HAP-1 (cell line): ENCODE data around the gene FER1L5.

Experiments used
- DNase-seq, 2 experiments: peaks; one replicate each; pipeline ENCODE4 v3.0.0-alpha.2; 2016 to 2020; ENCODE audit warnings: low spot score in 2 of 2
- H3K27me3 ChIP-seq: fragments of 250-450 bp; sonication (Bioruptor Pico); 2 replicates; pipeline ENCODE4 v1.5.1; 2020; ENCODE audit warnings: low read depth, mild to moderate bottlenecking, moderate library complexity
- H3K36me3 ChIP-seq: fragments of 250-450 bp; sonication (Bioruptor Pico); replicated peaks from 2 replicates; pipeline ENCODE4 v1.5.1; 2020; ENCODE audit warnings: mild to moderate bottlenecking
- H3K4me1 ChIP-seq: fragments of 250-450 bp; sonication (Bioruptor Pico); 2 replicates; pipeline ENCODE4 v1.5.1; 2020; ENCODE audit warnings: mild to moderate bottlenecking
- H3K4me3 ChIP-seq: fragments of 250-450 bp; sonication (Bioruptor Pico); 2 replicates; pipeline ENCODE4 v1.5.1; 2020; ENCODE audit warnings: mild to moderate bottlenecking, moderate library complexity
- H3K9me3 ChIP-seq: fragments of 250-450 bp; sonication (Bioruptor Pico); 2 replicates; pipeline ENCODE4 v1.5.1; 2020; ENCODE audit warnings: mild to moderate bottlenecking, moderate library complexity
- in situ Hi-C: fragments of 300-500 bp; cut with MboI; formaldehyde crosslinking; loops from 3 replicates; pipeline ENCODE4 v1.14.3; 2020; ENCODE audit warnings: low sequenced_read_pairs, inconsistent platforms, mixed read lengths

The FER1L5 gene

DNA sequence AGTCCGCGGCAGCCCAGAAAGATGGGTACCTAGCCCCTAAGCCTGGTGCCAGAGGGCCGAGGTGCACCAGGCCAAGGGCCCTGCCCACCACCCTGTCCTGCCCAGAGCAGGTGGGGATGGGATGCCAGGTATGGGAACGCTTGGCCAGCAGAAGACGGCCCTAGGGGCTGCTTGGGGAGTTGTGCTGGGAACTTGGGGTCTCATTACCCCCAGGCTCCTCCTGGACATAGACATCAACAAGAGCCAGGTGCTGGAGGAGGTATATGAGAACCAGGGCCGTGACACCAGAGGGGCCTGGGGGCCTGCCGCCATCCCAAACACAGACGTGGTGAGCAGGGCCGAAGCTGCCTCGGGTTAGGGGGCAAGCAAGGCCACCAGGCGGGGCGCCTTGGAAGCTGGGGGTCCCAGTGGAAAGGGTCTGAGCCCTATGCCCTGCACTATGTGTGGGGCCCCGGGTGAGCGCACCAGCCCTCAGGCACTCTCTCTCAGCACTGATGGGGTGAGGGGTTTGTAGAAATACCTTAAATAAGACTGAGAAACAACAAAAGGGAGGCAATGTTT is 46.9 kb downstream of the FER1L5 start:
- H3K4me1 ChIP-seq = no peaks in the 10 kb centered on the region
- DNase-seq = no peak
- no peaks in the 10 kb centered on the region for H3K9me3 ChIP-seq
- in situ Hi-C loops = no loop called here
- no peaks in the 10 kb centered on the region for H3K36me3 ChIP-seq
- H3K4me3 ChIP-seq = no peak overlapping the region
- no peaks in the 10 kb centered on the region for H3K27me3 ChIP-seq

DNA sequence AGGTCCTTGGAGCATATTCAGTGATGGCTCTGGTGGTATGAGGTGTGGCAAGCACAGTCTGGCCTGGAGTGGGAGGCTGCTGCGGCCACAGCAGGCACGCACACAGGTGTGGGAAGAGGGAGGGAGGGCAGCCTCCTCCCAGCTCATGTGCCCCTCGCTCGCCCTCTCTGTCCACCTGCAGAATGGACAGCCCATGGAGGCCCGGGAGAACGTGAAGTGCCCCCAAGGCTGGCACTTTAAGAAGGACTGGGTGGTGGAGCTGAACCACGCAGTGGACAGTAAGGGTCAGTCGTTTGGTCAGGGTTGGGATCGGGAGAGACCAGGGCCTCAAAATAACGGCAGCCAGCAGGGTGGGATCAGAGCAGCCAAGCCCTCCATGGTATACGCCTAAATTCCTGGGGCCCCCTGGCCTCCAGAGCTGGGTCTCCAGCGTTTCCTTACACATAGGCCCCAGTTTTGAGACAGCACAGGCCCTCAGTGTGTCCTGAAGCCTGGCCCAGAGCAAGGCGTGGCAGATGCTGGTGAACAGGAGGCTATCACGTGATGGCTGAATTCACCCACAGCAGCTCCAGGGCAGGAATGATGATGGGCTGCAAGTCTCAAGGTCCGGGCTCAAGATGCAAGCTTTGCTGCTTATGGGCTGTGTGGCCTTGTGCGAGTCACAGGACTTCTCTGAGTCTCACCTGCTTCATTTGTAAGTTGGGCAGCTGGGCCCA is 47.9 kb downstream of the FER1L5 start:
- H3K9me3 ChIP-seq = no peaks in the 10 kb centered on the region
- no peaks in the 10 kb centered on the region for H3K4me1 ChIP-seq
- no peak overlapping the region for H3K4me3 ChIP-seq
- in situ Hi-C loops = no loop called here
- DNase-seq = no peak
- H3K27me3 ChIP-seq = no peaks in the 10 kb centered on the region
- no peaks in the 10 kb centered on the region for H3K36me3 ChIP-seq

DNA sequence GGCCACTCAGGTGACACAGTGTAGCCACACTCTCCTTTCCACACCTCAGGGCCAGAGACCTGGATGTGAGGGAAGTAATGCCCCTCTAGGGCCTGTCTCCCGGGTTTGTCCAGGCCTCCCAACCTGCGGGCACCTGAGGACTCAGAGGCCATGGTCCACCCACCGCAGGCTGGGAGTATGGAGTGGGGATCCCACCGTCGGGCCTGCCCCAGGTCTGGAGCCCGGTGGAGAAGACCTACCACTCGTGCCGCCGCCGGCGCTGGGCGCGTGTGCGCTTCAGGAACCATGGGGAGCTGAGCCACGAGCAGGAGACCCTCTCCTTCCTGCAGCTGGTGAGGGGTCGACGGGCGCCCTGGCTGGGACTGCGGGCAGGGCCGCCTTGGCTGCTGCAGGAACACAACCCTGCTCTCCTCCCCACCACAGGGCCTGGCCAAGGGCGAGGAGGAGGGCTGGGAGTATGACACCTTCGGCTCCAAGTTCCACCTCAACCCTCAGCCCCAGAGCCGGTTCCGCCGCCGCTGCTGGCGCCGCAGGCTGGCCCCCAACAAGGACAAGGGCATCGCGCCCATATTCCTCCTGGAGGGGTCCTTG is 48.6 kb downstream of the FER1L5 start:
- H3K9me3 ChIP-seq = no peaks in the 10 kb centered on the region
- H3K4me1 ChIP-seq = no peaks in the 10 kb centered on the region

DNA sequence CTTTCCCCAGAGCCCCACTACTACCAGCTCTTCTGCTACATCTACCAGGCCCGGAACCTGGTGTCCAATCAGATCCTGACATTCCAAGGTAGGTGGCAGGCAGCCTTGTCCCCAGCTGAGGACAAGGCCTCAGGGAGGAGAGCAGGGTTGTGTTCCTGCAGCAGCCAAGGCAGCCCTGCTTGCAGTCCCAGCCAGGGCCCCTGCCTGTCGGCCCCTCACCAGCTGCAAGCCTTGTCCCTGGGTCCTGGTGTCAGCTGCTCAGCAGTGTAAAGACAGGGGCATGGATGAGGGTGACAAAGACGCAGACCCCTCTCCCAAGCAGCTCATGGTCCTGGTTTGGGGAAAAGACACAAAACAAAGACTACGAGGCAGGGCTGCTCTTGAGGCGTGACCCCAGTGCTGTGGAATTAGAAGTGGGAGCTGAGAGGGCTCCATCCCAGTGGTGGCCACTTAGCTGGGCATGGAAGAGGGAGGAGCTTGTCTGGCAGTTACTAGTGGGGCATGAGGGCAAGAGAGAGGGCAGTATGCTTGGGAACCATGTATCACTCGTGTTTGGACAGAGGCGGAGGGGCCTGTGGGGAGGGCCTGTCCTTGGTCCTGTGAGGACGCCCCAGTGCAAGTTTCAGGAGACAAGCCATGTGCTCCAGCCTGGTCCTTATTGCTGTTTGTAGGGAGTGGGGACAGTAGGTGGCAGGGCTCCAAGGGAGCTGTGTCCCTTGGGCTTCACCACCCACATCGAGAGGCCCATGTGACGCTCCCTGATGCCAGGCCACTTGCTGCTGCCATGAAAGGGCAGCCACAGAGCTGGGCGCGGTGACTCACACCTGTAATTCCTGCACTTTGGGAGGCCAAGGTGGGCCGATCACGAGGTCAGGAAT is 49.8 kb downstream of the FER1L5 start:
- in situ Hi-C loops = no loop called here
- no peak overlapping the region for H3K4me3 ChIP-seq

More for the DNA sequence above, 48.6 kb downstream of the FER1L5 start:
- DNase-seq = no peak
- in situ Hi-C loops = no loop called here
- H3K4me3 ChIP-seq = no peak overlapping the region
- H3K36me3 ChIP-seq = no peaks in the 10 kb centered on the region
- no peaks in the 10 kb centered on the region for H3K27me3 ChIP-seq

DNA sequence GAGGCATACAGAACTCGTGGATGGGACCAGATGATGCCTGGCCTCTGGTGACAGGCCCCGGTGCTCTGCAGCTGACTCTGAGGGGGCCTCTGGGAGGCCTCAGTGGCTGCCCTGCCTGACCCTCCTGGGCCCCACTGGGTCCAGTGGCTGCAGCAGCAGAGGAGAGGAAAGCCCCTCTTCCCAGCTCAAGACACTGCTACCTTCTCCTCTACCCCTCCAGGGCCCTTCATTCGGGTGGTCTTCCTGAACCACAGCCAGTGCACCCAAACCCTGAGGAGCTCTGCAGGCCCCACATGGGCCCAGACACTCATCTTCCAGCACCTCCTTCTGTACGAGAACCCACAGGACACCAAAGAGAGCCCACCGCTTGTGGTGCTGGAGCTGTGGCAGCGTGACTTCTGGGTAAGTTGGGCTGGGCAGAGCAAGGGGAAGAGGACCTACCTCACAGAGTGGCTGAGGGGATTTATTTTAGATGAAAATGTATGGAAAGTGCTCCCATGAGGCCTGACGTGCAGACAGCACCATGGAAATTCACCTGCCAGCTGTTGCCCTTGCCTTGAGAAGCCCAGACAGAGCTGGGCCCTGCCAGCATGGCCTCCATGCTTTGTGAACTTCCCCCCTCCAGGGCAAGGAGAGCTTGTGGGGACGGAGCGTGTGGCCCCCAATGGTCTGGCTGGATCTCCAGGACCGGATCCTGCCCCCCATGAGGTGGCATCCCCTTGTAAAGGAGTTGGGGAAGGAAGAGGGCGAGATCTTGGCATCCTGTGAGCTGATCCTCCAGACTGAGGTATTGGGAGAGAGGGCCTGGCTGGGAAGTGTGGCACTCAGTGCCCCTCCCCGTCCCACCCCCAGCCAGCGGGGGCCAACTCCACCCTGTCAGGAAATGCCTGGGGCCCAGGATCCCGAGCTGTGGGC is 51.0 kb downstream of the FER1L5 start:
- Histone ChIP-seq H3K36me3 (no peaks in the 10 kb centered on the region), H3K9me3 (no peaks in the 10 kb centered on the region), H3K27me3 (no peaks in the 10 kb centered on the region), H3K4me1 (no peaks in the 10 kb centered on the region), H3K4me3 (no peak overlapping the region)
- in situ Hi-C loops = no loop called here
- no peak for DNase-seq

More for the DNA sequence above, 49.8 kb downstream of the FER1L5 start:
- no peak for DNase-seq
- Histone ChIP-seq H3K9me3 (no peaks in the 10 kb centered on the region), H3K4me1 (no peaks in the 10 kb centered on the region), H3K27me3 (no peaks in the 10 kb centered on the region), H3K36me3 (no peaks in the 10 kb centered on the region)

DNA sequence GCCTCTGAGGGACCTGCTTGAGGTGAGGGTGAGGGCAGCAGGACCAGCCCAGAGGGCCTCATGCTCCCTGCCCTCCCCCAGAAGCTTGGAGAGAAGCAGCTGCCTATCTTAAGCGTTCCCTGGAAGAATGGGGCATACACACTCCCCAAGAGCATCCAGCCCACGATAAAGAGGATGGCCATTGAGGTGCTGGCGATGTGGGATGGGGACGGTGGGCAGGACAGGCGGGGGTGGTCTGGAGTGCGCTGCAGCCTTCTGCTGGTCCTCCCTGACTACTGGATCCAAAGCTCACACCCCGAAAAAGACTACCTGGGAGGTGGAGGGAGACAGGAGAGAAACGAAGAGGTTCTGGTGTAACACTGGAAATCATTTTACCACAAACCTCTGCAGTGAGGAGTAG is 51.7 kb downstream of the FER1L5 start:
- no peak for DNase-seq
- Histone ChIP-seq H3K9me3 (no peaks in the 10 kb centered on the region), H3K36me3 (no peaks in the 10 kb centered on the region), H3K27me3 (no peaks in the 10 kb centered on the region), H3K4me1 (no peaks in the 10 kb centered on the region), H3K4me3 (no peak overlapping the region)
- in situ Hi-C loops = no loop called here

DNA sequence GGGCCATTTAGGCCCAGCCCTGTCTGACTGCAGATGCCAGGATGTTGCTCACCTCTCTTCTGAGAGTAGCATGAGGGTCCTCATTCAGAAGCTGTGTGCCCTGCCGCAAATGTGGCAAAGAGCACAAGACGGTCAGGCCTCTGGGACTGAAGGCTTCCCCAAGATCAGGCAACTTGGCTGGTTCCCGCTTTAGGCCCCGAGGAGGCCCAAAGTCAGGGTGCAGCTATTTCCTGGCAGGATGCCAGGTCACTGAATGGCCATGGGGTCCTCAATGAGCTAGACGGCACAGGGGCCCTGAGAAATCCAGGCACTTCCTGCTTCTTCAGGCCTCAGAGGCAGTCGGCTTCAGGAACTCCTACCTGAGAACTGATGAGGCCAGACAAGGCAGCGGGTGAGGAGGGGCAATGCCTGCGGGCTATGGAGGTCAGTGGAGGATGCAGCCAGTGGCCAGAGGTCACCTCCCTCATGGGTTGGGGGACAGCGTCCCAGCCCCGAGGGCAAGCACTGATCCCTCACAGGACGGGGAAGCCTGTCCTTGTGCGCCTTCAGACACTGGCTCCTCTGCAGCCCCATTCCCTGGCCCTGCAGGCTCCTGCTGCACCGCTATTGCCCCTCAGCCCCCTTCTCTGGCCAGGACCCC is 52.4 kb downstream of the FER1L5 start:
- in situ Hi-C loops = no loop called here
- no peaks in the 10 kb centered on the region for H3K4me1 ChIP-seq
- no peaks in the 10 kb centered on the region for H3K27me3 ChIP-seq
- no peaks in the 10 kb centered on the region for H3K9me3 ChIP-seq
- DNase-seq = no peak
- no peak overlapping the region for H3K4me3 ChIP-seq
- no peaks in the 10 kb centered on the region for H3K36me3 ChIP-seq

DNA sequence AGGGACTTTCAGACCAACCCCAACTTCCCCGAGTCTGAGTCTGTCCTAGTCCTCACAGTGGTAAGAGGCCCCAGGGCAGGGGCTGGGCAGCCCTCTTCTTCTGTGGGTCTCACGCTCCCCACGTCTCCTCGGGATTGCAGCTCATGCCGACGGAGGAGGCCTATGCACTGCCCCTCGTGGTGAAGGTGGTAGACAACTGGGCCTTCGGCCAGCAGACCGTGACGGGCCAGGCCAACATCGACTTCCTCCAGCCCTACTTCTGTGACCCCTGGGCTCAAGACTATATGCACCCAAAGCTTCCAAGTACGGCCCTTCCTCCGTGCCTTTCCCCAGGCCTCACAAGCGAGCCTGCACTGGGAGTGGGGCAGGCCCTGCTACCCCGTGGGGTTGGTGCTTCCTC is 53.0 kb downstream of the FER1L5 start:
- in situ Hi-C loops = no loop called here
- H3K36me3 ChIP-seq = no peaks in the 10 kb centered on the region
- H3K4me1 ChIP-seq = no peaks in the 10 kb centered on the region
- no peak for DNase-seq
- no peak overlapping the region for H3K4me3 ChIP-seq
- H3K9me3 ChIP-seq = no peaks in the 10 kb centered on the region
- H3K27me3 ChIP-seq = no peaks in the 10 kb centered on the region

DNA sequence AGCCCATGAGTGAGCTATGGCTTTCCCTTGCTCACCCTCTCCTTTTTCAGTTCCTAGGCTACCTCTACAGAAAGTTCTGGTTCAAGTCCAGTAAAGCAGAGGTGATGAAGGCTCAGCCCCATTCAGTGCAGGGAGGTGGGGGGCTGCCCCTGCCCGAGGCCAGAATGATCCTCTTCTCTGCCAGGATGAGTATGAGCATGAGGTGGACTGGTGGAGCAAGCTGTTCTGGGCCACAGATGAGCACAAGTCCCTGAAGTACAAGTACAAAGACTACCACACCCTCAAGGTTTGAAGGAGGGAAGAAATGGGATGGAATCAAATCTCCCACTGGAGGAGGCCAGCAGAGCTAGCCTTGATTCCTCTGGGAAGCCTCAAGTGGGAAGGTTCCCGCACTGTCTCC is 54.9 kb downstream of the FER1L5 start:
- Histone ChIP-seq H3K4me3 (no peak overlapping the region), H3K9me3 (no peaks in the 10 kb centered on the region), H3K27me3 (no peaks in the 10 kb centered on the region), H3K4me1 (no peaks in the 10 kb centered on the region), H3K36me3 (no peaks in the 10 kb centered on the region; the same call in 1 of the 2 replicates)
- in situ Hi-C loops = no loop called here
- DNase-seq = no peak

DNA sequence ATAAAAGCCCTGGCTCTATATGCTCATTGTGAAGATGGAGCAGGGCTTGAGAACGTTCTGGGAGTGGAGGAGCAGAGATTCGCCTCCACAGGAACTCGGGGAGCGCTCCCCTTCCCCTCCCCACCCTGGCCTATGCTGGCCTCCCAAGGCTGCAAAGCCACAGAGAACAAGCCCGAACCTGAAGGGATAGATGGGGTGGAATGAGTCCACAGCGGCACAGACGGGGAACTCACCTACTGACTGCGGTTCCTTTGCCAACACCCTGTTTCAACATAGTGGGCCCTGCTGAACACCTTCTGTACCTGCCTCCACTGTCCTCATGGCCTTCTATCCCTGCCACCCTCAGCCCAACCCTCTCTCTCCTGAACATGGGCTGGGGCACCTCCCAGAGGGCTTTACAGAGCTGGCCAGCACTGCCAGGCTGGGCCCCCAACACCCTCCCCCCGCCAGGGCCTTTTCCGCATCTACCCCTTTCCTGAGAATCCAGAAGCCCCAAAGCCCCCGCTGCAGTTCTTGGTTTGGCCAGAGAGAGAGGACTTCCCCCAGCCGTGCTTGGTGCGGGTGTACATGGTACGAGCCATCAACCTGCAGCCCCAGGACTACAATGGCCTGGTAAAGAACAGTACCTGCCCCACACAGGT is 55.8 kb downstream of the FER1L5 start:
- in situ Hi-C loops = no loop called here
- no peak for DNase-seq
- Histone ChIP-seq H3K36me3 (no peaks in the 10 kb centered on the region; the same call in 1 of the 2 replicates), H3K4me3 (no peak overlapping the region), H3K9me3 (no peaks in the 10 kb centered on the region), H3K27me3 (no peaks in the 10 kb centered on the region), H3K4me1 (no peaks in the 10 kb centered on the region)

DNA sequence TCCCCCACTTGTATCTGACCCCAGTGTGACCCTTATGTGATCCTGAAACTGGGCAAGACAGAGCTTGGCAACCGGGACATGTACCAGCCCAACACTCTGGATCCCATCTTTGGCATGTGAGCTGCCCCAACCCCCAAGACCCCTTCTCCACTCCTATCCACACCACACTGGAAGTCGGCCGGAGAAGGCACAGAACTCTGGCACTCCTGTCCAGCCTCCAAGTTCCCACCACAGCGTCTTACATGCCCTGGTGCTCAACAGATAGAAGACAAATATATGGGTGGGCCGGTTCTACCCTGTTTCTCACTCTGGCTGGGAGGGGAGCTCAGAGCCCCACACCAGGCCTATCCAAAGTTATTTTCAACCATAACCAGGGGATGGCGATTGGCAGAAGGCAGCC is 56.5 kb downstream of the FER1L5 start:
- DNase-seq = no peak
- no peaks in the 10 kb centered on the region; the same call in 1 of the 2 replicates for H3K36me3 ChIP-seq
- no peak overlapping the region for H3K4me3 ChIP-seq
- H3K27me3 ChIP-seq = no peaks in the 10 kb centered on the region
- in situ Hi-C loops = no loop called here
- H3K9me3 ChIP-seq = no peaks in the 10 kb centered on the region
- no peaks in the 10 kb centered on the region for H3K4me1 ChIP-seq

DNA sequence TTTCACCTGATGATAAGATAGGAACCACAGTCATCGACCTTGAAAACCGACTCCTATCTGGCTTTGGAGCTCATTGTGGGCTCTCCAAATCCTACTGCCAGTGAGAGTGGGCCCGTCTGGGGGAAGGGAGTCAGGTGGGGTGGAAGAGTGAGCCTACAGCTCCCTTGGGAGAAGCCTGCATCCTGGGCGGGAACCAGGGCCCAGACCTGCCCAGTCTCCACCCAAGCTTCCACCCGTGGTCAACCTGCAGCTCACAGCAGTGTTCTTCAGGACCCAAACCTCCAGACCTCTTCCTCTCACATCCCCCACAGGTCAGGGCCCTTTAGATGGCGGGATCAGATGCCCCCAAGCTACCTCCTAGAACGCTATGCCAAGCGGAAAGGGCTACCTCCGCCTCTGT is 57.1 kb downstream of the FER1L5 start:
- H3K9me3 ChIP-seq = no peaks in the 10 kb centered on the region
- DNase-seq = no peak
- in situ Hi-C loops = no loop called here
- H3K4me1 ChIP-seq = no peaks in the 10 kb centered on the region
- H3K36me3 ChIP-seq = no peaks in the 10 kb centered on the region; the same call in none of the 2 replicates
- no peaks in the 10 kb centered on the region for H3K27me3 ChIP-seq
- H3K4me3 ChIP-seq = no peak overlapping the region
